DLD1 (cell line): ENCODE measurements around the gene PRKD2.

ENCODE experiments used
- in situ Hi-C: cut with HindIII; loops from 2 replicates; pipeline ENCODE4 v1.10.0; 2017; ENCODE audit warnings: low sequenced_read_pairs

The PRKD2 gene

GRCh38 chr19:46742926-46743480 lies 26.1 kb upstream of the PRKD2 start:
- in situ Hi-C loops, result loop anchor here (10.0 kb wide), 1 partner anchor 222 kb away; no protein-coding TSS in a partner anchor

- in situ Hi-C loops, result loop anchor here (10.0 kb wide), 1 partner anchor 223 kb away; no protein-coding TSS in a partner anchor
Observed at GRCh38 chr19:46741447-46741846, 24.5 kb upstream of the PRKD2 start.

- in situ Hi-C loops, result no loop called here
Observed at GRCh38 chr19:46739290-46739771, 22.4 kb upstream of the PRKD2 start.

GRCh38 chr19:46737761-46738171 lies 20.9 kb upstream of the PRKD2 start:
- in situ Hi-C loops, result no loop called here

GRCh38 chr19:46737298-46737654 lies 20.4 kb upstream of the PRKD2 start:
- in situ Hi-C loops, result no loop called here

- in situ Hi-C loops, result no loop called here
Observed at GRCh38 chr19:46736531-46737297, 19.8 kb upstream of the PRKD2 start.

- in situ Hi-C loops, result no loop called here
Observed at GRCh38 chr19:46733690-46734292, 16.9 kb upstream of the PRKD2 start.

- in situ Hi-C loops, result no loop called here
Observed at GRCh38 chr19:46732966-46733689, 16.2 kb upstream of the PRKD2 start.

GRCh38 chr19:46732172-46732938 lies 15.4 kb upstream of the PRKD2 start:
- in situ Hi-C loops, result no loop called here

GRCh38 chr19:46731584-46731983 lies 14.7 kb upstream of the PRKD2 start:
- in situ Hi-C loops, result no loop called here

- in situ Hi-C loops, result no loop called here
Observed at GRCh38 chr19:46731007-46731501, 14.1 kb upstream of the PRKD2 start.

- in situ Hi-C loops, result no loop called here
Observed at GRCh38 chr19:46730595-46730994, 13.7 kb upstream of the PRKD2 start.

GRCh38 chr19:46730187-46730586 lies 13.3 kb upstream of the PRKD2 start:
- in situ Hi-C loops, result no loop called here

GRCh38 chr19:46729696-46730095 lies 12.8 kb upstream of the PRKD2 start:
- in situ Hi-C loops, result no loop called here

- in situ Hi-C loops, result no loop called here
Observed at GRCh38 chr19:46728693-46729339, 11.9 kb upstream of the PRKD2 start.

GRCh38 chr19:46728208-46728607 lies 11.3 kb upstream of the PRKD2 start:
- in situ Hi-C loops, result no loop called here

GRCh38 chr19:46727757-46728156 lies 10.8 kb upstream of the PRKD2 start:
- in situ Hi-C loops, result no loop called here

GRCh38 chr19:46726971-46727501 lies 10.1 kb upstream of the PRKD2 start:
- in situ Hi-C loops, result no loop called here

- in situ Hi-C loops, result no loop called here
Observed at GRCh38 chr19:46726551-46726950, 9.6 kb upstream of the PRKD2 start.
